Stimulated activated naive CD8-positive, alpha-beta T cell treated with anti-CD3 and anti-CD28 coated beads, Interleukin-15, Interleukin-2, amounts not matched to agents 100 U/mL and 50 U/mL, for 24 hours (primary cell): Measurements from ENCODE around the gene ZBTB37.
"Not testable (repeated sequence)": the region's sequence is repeated elsewhere in the genome, so short reads cannot be mapped to it uniquely, and the experiment has no call there.

Experiments used
- ATAC-seq: fragments of 150-1000 bp; cut with Tn5 transposase; one replicate; pipeline ENCODE4 v1.10.0; 2021
- DNase-seq: peaks from one replicate; pipeline ENCODE4 v3.0.0; 2021

The ZBTB37 gene, protein sequence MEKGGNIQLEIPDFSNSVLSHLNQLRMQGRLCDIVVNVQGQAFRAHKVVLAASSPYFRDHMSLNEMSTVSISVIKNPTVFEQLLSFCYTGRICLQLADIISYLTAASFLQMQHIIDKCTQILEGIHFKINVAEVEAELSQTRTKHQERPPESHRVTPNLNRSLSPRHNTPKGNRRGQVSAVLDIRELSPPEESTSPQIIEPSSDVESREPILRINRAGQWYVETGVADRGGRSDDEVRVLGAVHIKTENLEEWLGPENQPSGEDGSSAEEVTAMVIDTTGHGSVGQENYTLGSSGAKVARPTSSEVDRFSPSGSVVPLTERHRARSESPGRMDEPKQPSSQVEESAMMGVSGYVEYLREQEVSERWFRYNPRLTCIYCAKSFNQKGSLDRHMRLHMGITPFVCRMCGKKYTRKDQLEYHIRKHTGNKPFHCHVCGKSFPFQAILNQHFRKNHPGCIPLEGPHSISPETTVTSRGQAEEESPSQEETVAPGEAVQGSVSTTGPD

DNA sequence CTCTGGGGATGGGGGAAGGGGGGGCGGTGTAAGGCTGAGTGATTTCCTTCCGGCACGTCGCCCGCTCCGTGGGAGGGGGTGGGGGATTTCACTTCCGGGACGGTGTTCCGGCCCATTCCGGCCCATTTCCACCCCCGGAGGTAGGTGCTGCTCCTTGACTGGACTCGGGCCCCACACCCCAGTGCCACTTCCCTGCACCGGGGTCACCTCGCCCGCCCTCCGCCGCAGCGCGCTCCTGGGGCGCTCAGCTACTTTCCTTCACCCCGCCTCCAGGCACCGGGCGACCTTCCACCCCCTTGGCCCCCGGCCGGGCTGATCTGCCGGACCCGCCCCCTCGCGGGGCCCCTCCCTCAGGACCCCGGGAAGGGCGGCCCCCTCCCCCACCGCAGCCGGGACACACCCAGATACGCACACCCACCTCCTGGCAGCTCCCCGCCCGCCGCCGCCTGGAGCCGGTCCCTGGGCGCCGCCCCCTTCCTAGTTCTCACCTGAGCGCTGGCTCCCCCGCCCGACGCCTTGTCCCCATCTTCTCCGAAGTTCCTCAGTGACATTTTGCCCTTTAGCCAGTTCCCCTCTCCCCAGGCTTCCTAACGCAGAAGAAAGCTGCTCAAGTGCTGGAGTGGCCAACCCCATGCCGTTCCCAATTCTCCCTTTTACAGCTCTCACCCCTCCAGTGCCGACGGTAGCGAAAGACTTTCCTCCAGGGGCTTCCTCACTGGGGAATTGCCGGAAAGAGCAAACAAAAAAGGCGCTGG lies at the start of gene ZBTB37:
TSS of gene ZBTB37 (plus strand) at position 115 of the 755 bp plus-strand sequence. CDS start 1,846 bp downstream, outside the sequence.
- DNase-seq (peak; percentile 96), ATAC-seq (peak; percentile 70)

GRCh38 chr1:173818459-173818858 lies 49.7 kb upstream of the ZBTB37 start:
- DNase-seq (no peak), ATAC-seq (no peak)

GRCh38 chr1:173821680-173822079 lies 46.5 kb upstream of the ZBTB37 start:
- ATAC-seq: no peak
- no peak for DNase-seq

DNA sequence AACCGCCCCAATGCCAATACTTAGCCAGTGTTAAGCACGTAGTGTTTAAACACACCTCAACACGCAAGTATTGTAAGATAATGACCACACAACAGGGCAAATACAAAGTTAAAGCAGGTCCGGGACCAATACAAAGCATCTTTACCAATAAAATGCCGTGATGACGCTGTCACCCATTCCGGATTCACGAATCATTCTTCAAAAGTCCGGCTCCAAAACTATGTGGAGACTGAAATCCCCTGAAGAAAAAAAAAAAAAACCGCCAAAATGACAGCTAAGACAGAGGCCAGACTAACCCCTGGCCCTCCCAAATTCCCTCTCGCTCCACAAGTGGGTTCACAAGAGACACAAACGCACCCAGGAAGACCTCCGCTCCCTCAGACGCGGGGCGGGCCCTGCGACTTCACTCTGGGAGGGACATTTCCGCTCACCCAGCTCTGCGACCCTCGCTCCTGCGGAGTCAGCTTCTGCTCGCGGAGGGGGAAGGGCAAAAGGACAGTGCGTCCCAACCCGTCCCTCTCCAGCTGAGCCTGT lies 44.3 kb upstream of the ZBTB37 start:
- DNase-seq: no peak

GRCh38 chr1:173824315-173825081 lies 43.7 kb upstream of the ZBTB37 start, which contains the start of the genes CENPL and DARS2:
Gene CENPL, minus strand, starts transcription at chr1:173824883. Its CDS starts 13,584 bp downstream, at chr1:173811299.
Gene DARS2, plus strand, starts transcription at chr1:173824673. Its CDS starts 557 bp downstream, at chr1:173825230.
- peak; percentile 87 for ATAC-seq

More for the DNA sequence above, 44.3 kb upstream of the ZBTB37 start:
- peak; percentile 70 for ATAC-seq

DNA sequence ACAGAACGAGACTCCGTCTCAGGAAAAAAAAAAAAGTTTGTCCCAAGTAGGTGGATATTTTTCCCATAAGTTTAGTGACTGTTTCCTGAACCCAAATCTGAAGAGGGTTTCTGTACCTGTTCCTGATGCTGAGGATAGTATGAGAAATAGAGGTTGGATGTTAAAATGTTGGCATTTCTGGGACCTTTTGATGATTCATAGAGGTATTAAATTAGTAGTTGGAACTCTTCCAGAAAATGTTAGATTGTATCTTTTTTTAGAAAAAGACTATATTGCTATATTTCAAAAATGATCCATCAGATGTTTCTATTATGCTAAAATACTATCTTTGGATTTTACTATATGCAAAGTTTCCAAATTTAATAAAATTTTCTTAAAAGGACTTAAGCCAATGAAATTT lies 40.6 kb upstream of the ZBTB37 start:
- DNase-seq: no peak
- no peak for ATAC-seq

More at GRCh38 chr1:173824315-173825081, 43.7 kb upstream of the ZBTB37 start, which contains the start of the genes CENPL and DARS2:
- peak; percentile 85 for DNase-seq

DNA sequence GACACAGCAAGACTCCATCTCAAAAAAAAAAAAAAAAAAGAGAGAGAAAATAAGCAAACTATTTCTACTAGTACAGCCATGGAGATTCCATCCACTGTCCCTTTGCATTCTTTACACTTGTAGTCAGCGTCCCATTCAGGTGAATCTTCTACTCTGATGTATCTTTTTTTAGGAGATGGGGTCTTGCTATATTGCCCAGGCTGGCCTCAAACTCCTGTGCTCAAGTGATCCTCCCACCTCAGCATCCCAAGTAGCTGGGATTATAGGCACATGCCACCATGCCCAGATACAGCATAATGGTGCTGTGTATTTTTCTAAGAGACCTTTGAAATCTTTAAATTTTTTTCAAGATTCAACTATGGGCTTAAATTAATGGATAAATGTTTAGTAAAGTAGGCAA lies 35.4 kb upstream of the ZBTB37 start:
- DNase-seq (no peak), ATAC-seq (no peak)

- no peak for DNase-seq
- ATAC-seq: no peak
Measured at GRCh38 chr1:173852105-173852504, 16.1 kb upstream of the ZBTB37 start.

DNA sequence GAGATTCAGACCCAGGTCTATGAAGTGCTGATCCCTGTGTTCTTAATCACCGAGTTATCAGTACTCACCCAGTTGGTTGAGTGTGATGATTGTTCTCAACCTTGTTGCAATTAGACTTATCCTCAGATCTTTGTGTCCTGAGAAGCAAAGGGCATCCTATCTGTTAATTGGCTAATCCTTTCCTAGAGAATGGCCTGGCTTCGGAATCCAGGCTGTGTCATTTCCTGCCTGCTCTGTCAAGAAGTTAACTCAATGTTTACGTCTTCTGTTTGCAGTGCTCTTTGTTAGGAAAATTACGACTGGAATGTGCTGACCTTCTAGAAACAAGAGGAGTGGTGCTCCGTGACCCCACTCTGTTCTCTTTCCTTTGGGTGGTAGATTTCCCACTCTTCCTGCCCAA lies 15.1 kb upstream of the ZBTB37 start:
- ATAC-seq (no peak), DNase-seq (no peak)

DNA sequence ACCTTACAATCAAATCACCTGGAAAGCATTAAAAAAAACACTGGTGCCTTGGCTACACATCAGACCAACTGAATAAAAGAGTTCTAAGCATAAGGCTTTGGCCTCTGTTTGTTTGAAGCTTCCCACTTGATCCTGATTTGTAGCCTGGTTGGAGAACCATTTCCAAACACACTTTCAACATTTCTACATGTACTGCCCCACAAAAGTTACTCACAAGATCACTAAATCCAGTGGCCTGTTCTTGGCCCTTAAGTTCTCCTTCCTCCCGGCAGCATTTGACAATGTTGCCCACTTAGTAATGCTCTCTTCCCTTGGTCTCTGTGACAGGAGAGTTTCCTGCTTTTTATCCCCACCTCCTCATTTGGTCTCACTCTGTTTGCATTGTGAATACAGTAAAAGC lies 12.2 kb upstream of the ZBTB37 start:
- DNase-seq (no peak), ATAC-seq (no peak)

- DNase-seq: no peak
- ATAC-seq: no peak
Measured at GRCh38 chr1:173856903-173857302, 11.3 kb upstream of the ZBTB37 start.

- ATAC-seq (no peak), DNase-seq (no peak)
Measured at GRCh38 chr1:173857363-173857917, 10.7 kb upstream of the ZBTB37 start.

GRCh38 chr1:173859547-173859946 lies 8.6 kb upstream of the ZBTB37 start:
- not testable (repeated sequence) for ATAC-seq, DNase-seq

GRCh38 chr1:173860065-173860464 lies 8.1 kb upstream of the ZBTB37 start:
- no peak for DNase-seq
- ATAC-seq: no peak

DNA sequence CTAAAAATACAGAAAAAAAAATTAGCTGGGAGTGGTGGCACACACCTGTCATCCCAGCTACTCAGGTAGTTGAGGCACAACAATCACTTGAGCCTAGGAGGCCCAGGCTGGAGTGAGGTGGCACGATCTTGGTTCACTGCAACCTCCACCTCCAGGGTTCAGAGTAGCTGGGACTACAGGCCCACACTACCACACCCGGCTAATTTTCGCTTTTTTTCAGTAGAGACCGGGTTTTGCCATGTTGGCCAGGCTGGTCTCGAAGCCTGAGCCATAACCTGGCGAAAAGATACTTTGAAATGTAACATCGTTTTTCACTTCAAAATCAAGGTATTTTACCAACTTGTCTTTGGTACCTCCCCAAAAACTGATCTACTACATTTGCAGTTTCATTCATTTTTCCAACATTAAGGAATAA lies 6.4 kb upstream of the ZBTB37 start:
- peak; percentile 50 for ATAC-seq

DNA sequence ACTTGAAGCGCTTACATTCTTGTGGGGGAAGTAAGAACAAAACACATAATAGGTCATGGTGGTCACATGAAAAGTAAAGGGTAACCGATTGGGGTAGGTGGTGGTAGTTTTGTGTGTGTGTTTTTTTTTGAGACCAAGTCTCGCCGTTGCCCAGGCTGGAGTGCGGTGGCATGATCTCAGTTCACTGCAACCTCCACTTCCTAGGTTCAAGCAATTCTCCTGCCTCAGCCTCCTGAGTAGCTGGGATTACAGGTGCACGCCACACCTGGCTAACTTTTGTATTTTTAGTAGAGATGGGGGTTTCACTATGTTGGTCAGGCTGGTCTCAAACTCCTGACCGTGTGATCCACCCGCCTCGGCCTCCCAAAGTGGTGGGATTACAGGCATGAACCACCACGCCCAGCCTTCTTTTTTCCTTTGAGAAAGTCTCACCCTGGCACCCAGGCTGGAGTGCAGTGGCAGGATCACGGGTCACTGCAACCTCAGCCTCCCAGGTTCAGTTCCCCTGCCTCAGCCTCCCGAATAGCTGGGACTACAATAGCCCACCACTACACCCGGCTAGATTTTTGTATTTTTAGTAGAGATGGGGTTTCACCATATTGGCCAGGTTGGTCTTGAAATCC lies 5.9 kb upstream of the ZBTB37 start:
- peak; percentile 58 for DNase-seq
- peak; percentile 41 for ATAC-seq

More for the DNA sequence above, 6.4 kb upstream of the ZBTB37 start:
- DNase-seq: peak; percentile 57

DNA sequence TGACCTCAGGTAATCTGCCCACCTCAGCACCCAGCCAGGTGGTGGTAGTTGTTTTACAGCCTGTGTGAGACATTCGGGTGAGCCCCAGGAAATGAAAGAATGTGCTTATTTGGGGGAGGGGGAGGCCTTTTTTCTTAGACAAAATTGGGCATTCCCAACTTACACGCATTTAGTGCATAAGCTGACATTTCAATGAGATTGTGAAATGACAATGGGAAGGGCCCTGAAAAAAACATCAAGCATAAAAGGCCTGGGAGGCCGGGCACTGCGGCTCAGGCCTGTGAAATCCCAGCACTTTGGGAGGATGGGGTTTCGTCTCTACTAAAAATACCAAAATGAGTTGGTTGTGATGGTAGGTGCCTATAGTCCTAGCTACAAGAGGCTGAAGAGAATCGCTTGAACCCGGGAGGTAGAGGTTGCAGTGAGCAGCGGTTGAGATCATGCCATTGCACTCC lies 5.4 kb upstream of the ZBTB37 start:
- DNase-seq: peak; percentile 19
- no peak for ATAC-seq

DNA sequence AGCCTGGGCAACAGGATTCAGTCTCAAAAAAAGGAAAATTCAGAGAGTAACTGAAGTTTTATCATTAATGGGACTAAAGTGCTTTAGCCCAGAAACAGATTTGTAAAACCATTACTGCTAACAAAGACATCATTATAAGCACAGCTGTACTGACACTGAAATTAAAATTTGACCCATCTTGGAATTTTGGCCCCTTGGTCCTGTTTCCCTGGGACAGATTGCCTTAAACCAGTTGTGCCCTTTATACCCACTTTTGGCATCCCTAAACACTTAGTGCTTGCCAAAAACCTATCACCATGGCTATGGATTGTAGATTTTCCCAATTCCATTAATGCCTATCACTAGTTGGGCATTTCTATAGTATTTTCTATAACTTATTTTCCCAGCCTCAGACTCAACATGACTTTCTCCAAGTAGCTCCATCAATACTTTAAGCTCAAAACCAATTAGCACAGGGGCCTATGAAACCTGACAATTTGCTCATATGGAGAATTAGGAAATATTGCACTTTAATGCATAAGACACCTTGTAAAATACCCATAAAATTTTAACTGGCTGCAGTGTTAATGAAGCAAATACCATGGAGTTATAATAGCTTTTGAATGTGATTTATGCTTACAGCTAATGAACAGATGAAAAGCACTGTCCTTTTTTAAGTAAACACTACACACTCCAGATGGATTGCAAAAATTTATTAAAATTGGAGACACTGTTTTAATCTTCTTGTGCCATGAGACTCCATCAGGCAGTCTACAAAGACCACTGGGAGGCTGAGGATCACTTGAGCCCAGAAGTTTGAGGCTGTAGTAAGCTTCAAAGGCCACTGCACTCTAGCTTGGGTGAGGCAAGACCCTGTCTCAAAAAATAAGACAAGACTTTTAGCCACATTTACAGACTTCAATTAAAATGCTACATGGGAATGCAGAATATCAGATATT lies 4.7 kb upstream of the ZBTB37 start:
- no peak for ATAC-seq
- DNase-seq: no peak

- no peak for ATAC-seq
- no peak for DNase-seq
Measured at GRCh38 chr1:173864179-173864867, 3.9 kb upstream of the ZBTB37 start.
